AG08395 (cell line): ENCODE measurements around the gene IFNA2.
"Not testable (repeated sequence)": the region's sequence is repeated elsewhere in the genome, so short reads cannot be mapped to it uniquely, and the experiment has no call there.

Experiments
- DNase-seq: peaks from one replicate; pipeline ENCODE4 v3.0.0; 2012; ENCODE audit warnings: mixed read lengths, low spot score

Gene IFNA2

GRCh38 chr9:21381448-21382339 lies 3.5 kb downstream of the IFNA2 start:
- DNase-seq: no peak

DNA sequence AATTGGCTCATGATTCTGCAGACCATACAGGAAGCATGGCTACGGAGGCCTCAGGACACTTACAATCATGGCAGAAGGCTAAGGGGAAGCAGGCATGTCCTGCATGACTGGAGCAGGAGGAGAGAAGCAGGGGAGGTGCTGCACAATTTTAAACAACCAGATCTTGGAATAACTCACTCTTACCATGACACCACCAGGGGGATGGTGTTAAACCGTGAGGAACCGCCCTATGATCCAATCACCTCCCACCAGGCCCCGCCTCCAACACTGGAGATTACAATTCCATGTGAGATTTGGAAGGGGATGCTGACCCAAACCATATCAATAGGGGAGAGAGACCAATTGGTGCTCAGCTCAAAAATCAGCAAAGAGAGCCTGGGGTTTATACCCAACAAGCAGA lies 13.7 kb downstream of the IFNA2 start:
- DNase-seq: not testable (repeated sequence)

GRCh38 chr9:21367957-21368356 lies 17.2 kb downstream of the IFNA2 start, which contains the start of gene IFNA13:
IFNA13 (minus strand) TSS chr9:21368057; CDS start chr9:21368010, 47 bp downstream.
- DNase-seq: no peak

DNA sequence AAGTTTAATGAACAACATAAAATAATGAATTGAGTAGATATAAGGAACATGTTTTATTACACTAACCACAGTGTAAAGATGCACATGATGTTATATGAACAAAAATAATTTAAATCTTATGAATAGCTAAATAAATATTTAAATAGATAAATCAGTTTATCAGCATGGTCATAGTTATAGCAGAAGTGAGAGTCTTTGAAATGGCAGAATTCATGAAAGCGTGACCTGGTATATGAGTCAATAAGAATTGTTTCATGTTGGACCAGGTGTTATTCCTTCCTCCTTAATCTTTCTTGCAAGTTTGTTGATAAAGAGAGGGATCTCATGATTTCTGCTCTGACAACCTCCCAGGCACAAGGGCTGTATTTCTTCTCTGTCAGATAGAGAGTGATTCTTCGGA lies 18.0 kb downstream of the IFNA2 start:
- DNase-seq: not testable (repeated sequence)

- DNase-seq: no peak
These were observed 22.9 kb downstream of the IFNA2 start for GRCh38 chr9:21362287-21362686.

GRCh38 chr9:21357479-21358460 lies 27.4 kb downstream of the IFNA2 start:
- no peak for DNase-seq

- DNase-seq: no peak
These were observed 34.4 kb downstream of the IFNA2 start, which contains the start of gene IFNA6 for GRCh38 chr9:21350787-21351186. IFNA6 (minus strand) TSS chr9:21350887; CDS start chr9:21350887, 0 bp downstream.

DNA sequence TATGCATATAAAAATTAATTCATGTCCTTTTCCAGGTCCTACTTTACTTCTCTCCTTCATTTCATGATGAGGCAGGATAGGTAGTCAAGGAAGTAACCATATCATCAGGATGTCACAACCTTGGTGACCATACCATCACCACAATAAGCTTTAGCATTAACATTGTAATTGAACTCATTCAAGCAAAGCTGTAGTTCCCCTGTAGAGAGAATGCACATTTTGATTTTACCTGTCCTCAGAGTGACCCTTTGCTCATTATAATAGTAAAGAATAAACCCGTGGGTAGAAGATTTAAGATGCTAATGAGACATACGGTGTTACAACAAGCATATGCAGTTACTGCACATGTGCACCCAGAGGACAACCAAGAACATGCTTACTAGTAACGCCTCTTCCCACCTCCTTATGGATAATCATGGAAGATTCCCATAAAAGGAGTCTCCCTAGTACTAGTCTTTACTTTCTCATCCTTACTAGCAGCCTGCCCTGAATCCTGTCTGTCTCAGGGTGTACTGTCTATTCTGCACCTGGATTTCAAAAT lies 36.7 kb downstream of the IFNA2 start:
- DNase-seq: no peak

DNA sequence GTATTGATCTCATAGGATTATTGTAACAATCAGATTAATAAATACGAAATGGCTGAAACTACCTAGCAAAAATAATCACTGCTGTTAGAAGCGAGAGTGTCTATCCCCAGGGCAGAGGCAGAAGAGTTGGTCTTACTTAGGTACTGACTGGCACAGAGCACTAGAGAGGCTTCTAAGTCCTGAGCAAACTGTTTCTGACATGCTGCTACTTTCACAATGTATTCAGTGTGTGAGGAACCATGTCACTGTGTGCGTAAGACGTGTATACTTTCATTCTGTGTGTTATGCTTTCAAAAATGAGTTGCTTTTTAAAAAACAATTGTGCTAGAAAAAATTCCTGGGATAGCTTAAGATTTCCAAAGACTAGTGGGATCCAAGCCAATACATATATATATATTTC lies 44.5 kb downstream of the IFNA2 start:
- DNase-seq: no peak

DNA sequence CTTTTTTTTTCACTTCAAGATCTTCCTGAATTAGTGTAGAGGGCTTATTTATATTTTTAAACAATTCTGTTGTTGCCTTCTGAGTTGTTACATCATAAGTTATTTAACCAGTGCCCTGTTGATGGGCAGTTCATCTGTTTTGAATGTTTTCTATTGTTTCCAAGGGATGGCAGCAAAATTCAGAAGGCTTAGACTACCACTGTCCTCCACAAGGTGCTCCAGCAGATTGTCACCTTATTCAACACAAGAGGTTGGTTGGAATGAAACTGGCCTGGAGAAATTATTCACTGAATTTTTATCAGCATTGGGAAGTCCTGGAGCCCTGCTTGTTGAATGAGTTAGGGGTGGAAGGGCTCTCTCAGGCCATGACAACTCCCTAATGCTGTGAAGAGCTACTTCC lies 48.7 kb downstream of the IFNA2 start:
- DNase-seq: no peak

DNA sequence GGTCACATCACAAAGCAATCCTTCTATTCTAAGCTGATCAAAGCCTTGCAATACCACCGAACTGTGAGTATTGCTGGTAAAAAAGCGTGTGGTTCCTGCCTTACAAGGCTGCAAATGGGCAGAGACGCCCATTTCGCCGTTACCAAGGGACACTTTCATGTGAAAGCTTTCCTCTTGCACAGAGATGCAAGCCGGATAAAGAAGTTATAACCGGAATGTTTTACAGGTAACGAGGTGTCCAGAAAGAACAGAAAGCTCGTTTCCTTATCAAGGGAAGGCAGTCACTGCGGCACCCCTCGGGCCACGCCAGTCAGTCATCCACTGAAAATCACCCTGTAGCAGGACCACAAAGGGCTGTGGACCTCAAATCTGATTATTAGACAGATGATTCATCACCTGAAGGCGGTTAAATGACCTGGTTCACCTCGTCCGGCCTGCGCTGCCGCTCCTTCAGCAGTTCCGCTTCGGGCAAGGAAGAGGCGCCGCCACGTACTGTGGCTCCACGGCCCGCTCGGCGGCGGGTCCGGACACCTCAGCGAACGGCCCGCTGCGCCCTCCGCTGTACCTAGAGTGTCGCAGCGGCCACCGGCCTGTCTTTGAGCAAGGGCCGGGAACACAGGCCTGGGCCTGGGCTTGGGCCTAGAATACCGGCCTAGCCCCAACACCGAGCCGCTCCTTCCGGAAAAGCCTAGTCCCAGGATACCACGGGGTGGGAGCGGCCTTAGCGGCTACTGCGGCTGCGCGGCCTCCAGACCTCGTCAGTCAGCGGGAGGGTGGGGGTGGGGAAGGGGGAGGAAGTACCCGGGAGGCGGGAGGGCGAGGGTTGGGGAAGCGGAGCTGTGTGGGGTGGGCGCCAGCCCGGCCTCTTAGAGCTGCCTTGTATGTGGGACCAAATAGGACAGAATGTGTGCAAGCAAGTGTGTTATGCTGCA lies 50.2 kb downstream of the IFNA2 start, which contains the start of gene KLHL9:
KLHL9 (minus strand) TSS at position 704 of the 932 bp plus-strand sequence; CDS start at position 159, 545 bp downstream.
- DNase-seq: peak; percentile 98
